Uterus (tissue), 2 donors: ENCODE results near the gene SAMD4A.

Source experiments
- CTCF ChIP-seq, 4 experiments: fragments of 200-600 bp in 2 of 4; fragments of 450-650 bp in 2 of 4; sonication (generic) in 2 of 4; IDR thresholded peaks; one replicate each; pipeline ENCODE4 v1.5.1; 2016 to 2019; ENCODE audit warnings: antibody characterized with exemption in 4 of 4, mild to moderate bottlenecking in 2 of 4, moderate library complexity in 1 of 4
- POLR2A ChIP-seq, 2 donors: fragments of 450-650 bp; IDR thresholded peaks; one replicate each; pipeline ENCODE4 v1.6.1; 2016; ENCODE audit warnings: antibody characterized with exemption in 2 of 2, mild to moderate bottlenecking in 1 of 2, moderate library complexity in 1 of 2

GRCh38 chr14:54665946-54666345, 99.0 kb downstream of the SAMD4A start:
- TF ChIP-seq POLR2A (IDR thresholded peaks at IDR 0.05), result no peak
- TF ChIP-seq CTCF (IDR thresholded peaks at IDR 0.05), result no peak
